Loucy (cell line): Measurements from ENCODE around the gene MARCHF6.

Experiments used
- CTCF ChIP-seq: fragments of 200-600 bp; sonication (generic); conservative IDR thresholded peaks from 2 replicates; pipeline ENCODE4 v1.5.1; 2014; ENCODE audit warnings: mild to moderate bottlenecking, antibody characterized with exemption, low read length
- EZH2phosphoT487 ChIP-seq: fragments of 200-600 bp; IDR thresholded peaks from 2 replicates; pipeline ENCODE4 v1.6.1; 2018; ENCODE audit warnings: antibody characterized with exemption, mild to moderate bottlenecking, moderate library complexity, borderline replicate concordance

GRCh38 chr5:10370931-10371330 lies 17.4 kb downstream of the MARCHF6 start:
- TF ChIP-seq CTCF (no peak), EZH2phosphoT487 (no peak)
